HG02970 (cell line): Measurements from ENCODE around the gene ZNF177.

Source experiments
- ATAC-seq: cut with Tn5 transposase; IDR thresholded peaks from one replicate; pipeline ENCODE4 v1.9.1; 2021; ENCODE audit warnings: mild to moderate bottlenecking, moderate library complexity, moderate number of reproducible peaks; ENCODE audit not compliant: unreplicated experiment, low FRiP score

ZNF177 gene

GRCh38 chr19:9413240-9413954, 50.6 kb downstream of the ZNF177 start:
- ATAC-seq: no peak

GRCh38 chr19:9427941-9428340, 65.1 kb downstream of the ZNF177 start:
- ATAC-seq: no peak

GRCh38 chr19:9430444-9430843, 67.6 kb downstream of the ZNF177 start:
- ATAC-seq: no peak

- ATAC-seq: no peak
Measured at GRCh38 chr19:9431475-9431874, 68.7 kb downstream of the ZNF177 start.
